Transverse colon (tissue), 4 donors: ENCODE measurements around the gene LPCAT1. TPM values are rescaled to one million over a fixed set of nuclear protein-coding genes. Genes with fewer than 3 reads are reported as not detected.

Experiments
- DNase-seq: peaks from one replicate; pipeline ENCODE4 v3.0.0-alpha.2; 2019
- H3K27ac ChIP-seq, 4 donors: fragments of 200-600 bp; sonication (generic); 2 replicates each; pipeline ENCODE4 v1.5.1; 2016 to 2018; ENCODE audit warnings: inconsistent platforms in 4 of 4
- H3K27me3 ChIP-seq: fragments of 200-600 bp; sonication (generic); 2 replicates; pipeline ENCODE4 v1.5.1; 2017; ENCODE audit warnings: inconsistent platforms
- H3K36me3 ChIP-seq, 4 donors: fragments of 200-600 bp; sonication (generic); 2 replicates each; pipeline ENCODE4 v1.5.1; 2017 to 2019; ENCODE audit warnings: inconsistent platforms in 4 of 4
- H3K4me1 ChIP-seq, 4 donors: fragments of 200-600 bp; sonication (generic); 2 replicates each; pipeline ENCODE4 v1.5.1; 2017 to 2020; ENCODE audit warnings: inconsistent platforms in 4 of 4
- H3K4me3 ChIP-seq, 4 donors: fragments of 200-600 bp; sonication (generic); 1 replicate in 1 of 4; 2 replicates in 3 of 4; pipeline versions ENCODE4 v1.5.1 to v1.6.1; 2017 to 2019; ENCODE audit warnings: inconsistent platforms in 4 of 4
- H3K9me3 ChIP-seq, 2 donors: fragments of 200-600 bp; sonication (generic); 2 replicates each; pipeline ENCODE4 v1.5.1; 2017 to 2019; ENCODE audit warnings: inconsistent platforms in 2 of 2
- EP300 ChIP-seq: sonication (generic); formaldehyde crosslinking; IDR thresholded peaks from one replicate; pipeline ENCODE4 v1.6.1; 2017; ENCODE audit warnings: antibody characterized with exemption, low read depth
- POLR2A ChIP-seq: fragments of 450-650 bp; IDR thresholded peaks from one replicate; pipeline ENCODE4 v1.6.1; 2016; ENCODE audit warnings: antibody characterized with exemption, mild to moderate bottlenecking, moderate library complexity
- POLR2AphosphoS5 ChIP-seq, 3 donors: sonication (generic); formaldehyde crosslinking; IDR thresholded peaks; one replicate each; pipeline ENCODE4 v1.6.1; 2016; ENCODE audit warnings: antibody characterized with exemption in 3 of 3
- WGBS, 2 donors: methylation state at CpG; one replicate each; pipeline ENCODE4 v1.1.5; 2018; ENCODE audit warnings: low coverage in 1 of 2; 5-methylcytosine and 5-hydroxymethylcytosine counted together
- in situ Hi-C, 4 donors: fragments of 200-750 bp; cut with MboI; loops; one replicate each; pipeline versions ENCODE4 v1.15.0 to v1.15.1; 2017; ENCODE audit warnings: low sequenced_read_pairs in 3 of 4, low pct_ligation_motif_present in 1 of 4, low pct_unique_long_range_greater_than_20kb in 1 of 4
- intact Hi-C: fragments of 100-400 bp; cut with DNase I; formaldehyde crosslinking; loops from one replicate; pipeline ENCODE4 v1.15.1; 2023; ENCODE audit warnings: low total_unique reads
- total RNA-seq, 4 donors: library from RNA; depleted of rRNA; stranded (reverse); fragments of >200 nt; gene quantifications; one replicate each; pipeline ENCODE4 v1.1.0, GENCODE V29; 2016
- TF ChIP-seq, protein P1 (sequence below), 5 experiments: fragments of 200-600 bp in 3 of 5; fragments of 450-650 bp in 2 of 5; sonication (generic) in 3 of 5; IDR thresholded peaks; 1 replicate in 2 of 5; 2 replicates in 3 of 5; pipeline ENCODE4 v1.5.1; 2016 to 2017; ENCODE audit warnings: antibody characterized with exemption in 5 of 5, inconsistent platforms in 3 of 5, mild to moderate bottlenecking in 2 of 5, moderate library complexity in 1 of 5

LPCAT1 gene
- total RNA-seq, 4 donors from 2014 or later, result 10.0 to 50.5 (median 21.0) TPM

DNA sequence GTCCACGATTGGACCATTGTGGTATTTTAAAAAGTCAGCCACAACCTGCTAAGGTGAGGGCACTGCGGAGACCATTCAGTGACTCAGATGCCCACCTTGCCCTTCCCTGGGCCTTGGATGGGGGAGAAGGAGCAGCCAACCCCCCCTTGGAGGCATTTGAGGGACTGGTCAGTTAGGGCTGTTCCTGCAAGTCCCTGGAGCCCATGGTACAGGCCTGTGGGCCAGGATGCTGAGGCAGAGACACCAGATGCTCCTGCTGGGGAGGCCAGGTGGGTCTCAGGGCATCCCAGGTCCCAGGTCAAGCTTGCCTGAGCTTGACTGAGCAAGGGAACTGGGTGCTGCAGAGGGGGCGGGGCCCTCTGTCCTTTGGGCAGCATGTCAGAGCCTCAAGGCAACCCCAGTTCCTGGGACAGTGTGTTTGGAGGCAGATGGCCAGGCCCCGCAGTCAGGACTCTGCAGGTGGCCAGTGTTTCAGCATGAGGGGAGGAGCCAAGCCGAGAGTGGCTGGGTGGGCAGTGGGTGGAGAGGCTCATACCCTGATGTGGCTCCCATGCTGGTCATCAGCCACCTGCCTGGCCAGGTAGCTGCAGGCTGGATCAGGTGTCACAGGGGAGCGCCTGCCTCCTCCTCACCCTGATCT, 106.1 kb downstream of the LPCAT1 start:
- no peak for DNase-seq
- H3K9me3 ChIP-seq, result no peaks in the 10 kb centered on the region
- no peak overlapping the region for H3K4me3 ChIP-seq
- H3K36me3 ChIP-seq, result no peaks in the 10 kb centered on the region
- peaks cover under 1% of the 10 kb centered on the region for H3K27me3 ChIP-seq
- in situ Hi-C loops, result no loop called here
- H3K27ac ChIP-seq, result no peak overlapping the region
- H3K4me1 ChIP-seq, result no peaks in the 10 kb centered on the region
- TF ChIP-seq POLR2AphosphoS5 (IDR thresholded peaks at IDR 0.05), result no peak
- no peak for TF ChIP-seq EP300
- TF ChIP-seq, protein P1, sequence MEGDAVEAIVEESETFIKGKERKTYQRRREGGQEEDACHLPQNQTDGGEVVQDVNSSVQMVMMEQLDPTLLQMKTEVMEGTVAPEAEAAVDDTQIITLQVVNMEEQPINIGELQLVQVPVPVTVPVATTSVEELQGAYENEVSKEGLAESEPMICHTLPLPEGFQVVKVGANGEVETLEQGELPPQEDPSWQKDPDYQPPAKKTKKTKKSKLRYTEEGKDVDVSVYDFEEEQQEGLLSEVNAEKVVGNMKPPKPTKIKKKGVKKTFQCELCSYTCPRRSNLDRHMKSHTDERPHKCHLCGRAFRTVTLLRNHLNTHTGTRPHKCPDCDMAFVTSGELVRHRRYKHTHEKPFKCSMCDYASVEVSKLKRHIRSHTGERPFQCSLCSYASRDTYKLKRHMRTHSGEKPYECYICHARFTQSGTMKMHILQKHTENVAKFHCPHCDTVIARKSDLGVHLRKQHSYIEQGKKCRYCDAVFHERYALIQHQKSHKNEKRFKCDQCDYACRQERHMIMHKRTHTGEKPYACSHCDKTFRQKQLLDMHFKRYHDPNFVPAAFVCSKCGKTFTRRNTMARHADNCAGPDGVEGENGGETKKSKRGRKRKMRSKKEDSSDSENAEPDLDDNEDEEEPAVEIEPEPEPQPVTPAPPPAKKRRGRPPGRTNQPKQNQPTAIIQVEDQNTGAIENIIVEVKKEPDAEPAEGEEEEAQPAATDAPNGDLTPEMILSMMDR (IDR thresholded peaks at IDR 0.05), result no peak
- no peak for TF ChIP-seq POLR2A
- WGBS, 2 donors, result 70 to 100% methylated on average over 2 to 6 of the region's 6 CpGs
- intact Hi-C loops, result no loop called here

DNA sequence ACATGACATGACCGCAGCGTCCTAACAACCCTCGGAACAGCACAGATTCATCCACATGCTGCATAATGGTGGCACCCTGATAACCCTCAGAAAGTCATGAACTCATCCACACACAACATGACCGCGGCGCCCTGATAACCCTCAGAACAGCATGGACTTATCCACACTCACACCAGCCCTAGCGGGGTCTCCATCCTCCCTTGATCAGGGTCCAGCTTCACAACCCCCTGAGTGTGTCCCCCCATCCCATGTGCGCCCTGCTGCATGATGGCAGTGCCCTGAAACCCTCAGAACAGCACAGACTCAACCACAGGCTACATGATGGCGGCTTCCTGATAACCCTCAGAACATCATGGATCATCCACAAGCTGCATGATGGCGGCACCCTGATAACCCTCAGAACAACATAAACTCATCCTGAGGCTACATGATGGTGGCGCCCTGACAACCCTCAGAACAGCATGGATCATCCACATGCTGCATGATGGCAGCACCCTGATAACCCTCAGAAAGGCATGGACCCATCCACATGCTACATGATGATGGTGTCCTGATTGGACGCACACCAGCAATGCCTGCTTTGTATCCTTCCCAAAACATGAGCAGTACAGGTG, 106.8 kb downstream of the LPCAT1 start:
- TF ChIP-seq POLR2A (no peak), EP300 (no peak), POLR2AphosphoS5 (IDR thresholded peaks at IDR 0.05) (no peak)
- TF ChIP-seq, protein P1 (IDR thresholded peaks at IDR 0.05), result no peak
- Histone ChIP-seq H3K4me1 (no peaks in the 10 kb centered on the region), H3K4me3 (no peak overlapping the region), H3K36me3 (no peaks in the 10 kb centered on the region), H3K9me3 (no peaks in the 10 kb centered on the region), H3K27ac (no peak overlapping the region), H3K27me3 (peaks cover 8% of the 10 kb centered on the region)
- no peak for DNase-seq
- intact Hi-C loops, result no loop called here
- 88% methylated on average over 12 of the region's 12 CpGs; no CpG with 5 or more reads in 1 of the 2 donors for WGBS, 2 donors
- in situ Hi-C loops, result no loop called here

GRCh38 chr5:1415626-1416360, 108.0 kb downstream of the LPCAT1 start:
- Histone ChIP-seq H3K9me3 (no peaks in the 10 kb centered on the region), H3K4me3 (no peak overlapping the region), H3K27ac (no peak overlapping the region), H3K4me1 (no peaks in the 10 kb centered on the region), H3K36me3 (no peaks in the 10 kb centered on the region), H3K27me3 (peaks cover 10% of the 10 kb centered on the region)
- no peak for DNase-seq
- in situ Hi-C loops (no loop called here), intact Hi-C loops (no loop called here)
- 41 to 69% methylated on average over 3 to 22 of the region's 22 CpGs for WGBS, 2 donors
- TF ChIP-seq EP300 (no peak), POLR2A (no peak), POLR2AphosphoS5 (IDR thresholded peaks at IDR 0.05) (no peak)
- TF ChIP-seq, protein P1 (IDR thresholded peaks at IDR 0.05), result no peak

GRCh38 chr5:1415059-1415425, 108.7 kb downstream of the LPCAT1 start:
- 83% methylated on average over 13 of the region's 13 CpGs; no CpG with 5 or more reads in 1 of the 2 donors for WGBS, 2 donors
- Histone ChIP-seq H3K4me1 (no peaks in the 10 kb centered on the region), H3K36me3 (no peaks in the 10 kb centered on the region), H3K9me3 (no peaks in the 10 kb centered on the region), H3K27ac (no peak overlapping the region), H3K27me3 (peaks cover 10% of the 10 kb centered on the region), H3K4me3 (no peak overlapping the region)
- intact Hi-C loops (no loop called here), in situ Hi-C loops (no loop called here)
- no peak for DNase-seq
- TF ChIP-seq EP300, result no peak
- no peak for TF ChIP-seq POLR2AphosphoS5 (IDR thresholded peaks at IDR 0.05)
- no peak for TF ChIP-seq POLR2A
